Adrenal gland (tissue), 5 donors: Measurements from ENCODE around the gene UROD.

Experiments used
- CTCF ChIP-seq, 6 experiments: fragments of 450-650 bp in 4 of 6; fragments of 200-600 bp in 2 of 6; sonication (generic) in 1 of 6; IDR thresholded peaks; 1 replicate in 5 of 6; 2 replicates in 1 of 6; pipeline versions ENCODE4 v1.5.1 to v1.8.0; 2016 to 2021; ENCODE audit warnings: antibody characterized with exemption in 6 of 6, mild to moderate bottlenecking in 2 of 6, moderate library complexity in 1 of 6
- POLR2A ChIP-seq, 2 donors: fragments of 450-650 bp; IDR thresholded peaks; one replicate each; pipeline ENCODE4 v1.6.1; 2017; ENCODE audit warnings: antibody characterized with exemption in 2 of 2, mild to moderate bottlenecking in 2 of 2, moderate library complexity in 1 of 2
- donor health status: DM: no; HTN: no; CAD: no.

DNA sequence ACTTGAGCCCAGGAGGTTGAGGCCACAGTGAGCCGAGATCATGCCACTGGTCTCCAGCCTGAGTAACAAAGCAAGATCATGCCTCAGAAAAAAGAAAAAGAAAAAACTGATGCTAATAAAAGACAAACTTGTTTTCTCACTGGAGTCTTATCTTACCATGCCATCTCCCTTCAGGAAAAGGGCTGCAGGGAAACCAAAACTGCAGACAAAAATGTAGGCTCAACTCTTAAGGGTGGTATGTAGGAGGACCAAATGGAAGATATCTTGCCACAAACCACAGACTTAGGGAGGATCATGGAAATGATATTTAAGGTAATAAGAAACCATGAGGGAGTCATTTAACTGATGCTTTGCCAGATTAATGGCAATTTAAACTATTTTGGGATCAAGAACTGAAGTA, 32.9 kb downstream of the UROD start:
- TF ChIP-seq POLR2A (IDR thresholded peaks at IDR 0.05) (no peak), CTCF (IDR thresholded peaks at IDR 0.05) (no peak)
